PC-3 (cell line): ENCODE results near the gene FASLG. TPM values are rescaled to one million over a fixed set of nuclear protein-coding genes. Genes with fewer than 3 reads are reported as not detected.
A peak's percentile ranks its signal among the peaks of the same experiment; 100 is the strongest.
"Not testable (repeated sequence)": the region's sequence is repeated elsewhere in the genome, so short reads cannot be mapped to it uniquely, and the experiment has no call there.

Source experiments
- ATAC-seq: fragments of 200-7000 bp; cut with Tn5 transposase; 2 replicates; pipeline ENCODE4 v1.9.1; 2020; ENCODE audit warnings: mild to moderate bottlenecking, moderate library complexity
- BruUV-seq: library from RNA; stranded (reverse); fragments of 400-500 nt; replicated peaks from 2 replicates; lab custom pipeline; 2021; lab: Mats Ljungman, UMichigan
- CTCF ChIA-PET: fragments of 300-600 bp; sonication (Branson Sonifier 250); formaldehyde crosslinking; loops from one replicate; lab custom pipeline; 2022; ENCODE audit warnings: antibody characterized with exemption; lab: Charles Lee
- POLR2A ChIA-PET: fragments of 300-600 bp; sonication (Branson Sonifier 250); formaldehyde crosslinking; loops from one replicate; lab custom pipeline; 2022; ENCODE audit warnings: antibody characterized with exemption; ENCODE audit not compliant: unreplicated experiment; lab: Charles Lee
- DNase-seq: peaks from one replicate; pipeline ENCODE4 v3.0.0-alpha.2; 2015
- H2AFZ ChIP-seq: fragments of 300-600 bp; sonication (generic); 2 replicates; pipeline ENCODE4 v1.6.0; 2016; ENCODE audit warnings: antibody characterized with exemption, low read length
- H3F3A ChIP-seq: fragments of 300-600 bp; sonication (generic); one replicate; pipeline ENCODE4 v1.6.0; 2017; ENCODE audit warnings: antibody characterized with exemption, low read length, control low read depth, mild to moderate bottlenecking; ENCODE audit not compliant: unreplicated experiment
- H3K27ac ChIP-seq: fragments of 300-600 bp; sonication (generic); 2 replicates; pipeline ENCODE4 v1.5.1; 2016; ENCODE audit warnings: mild to moderate bottlenecking, low read length
- H3K27me3 ChIP-seq: fragments of 300-600 bp; sonication (generic); 2 replicates; pipeline ENCODE4 v1.6.1; 2016; ENCODE audit warnings: low read length, mixed read lengths
- H3K36me3 ChIP-seq: fragments of 300-600 bp; sonication (generic); 2 replicates; pipeline ENCODE4 v1.6.1; 2016; ENCODE audit warnings: low read depth, mixed run types, low read length, mixed read lengths
- H3K4me1 ChIP-seq: fragments of 300-600 bp; sonication (generic); 2 replicates; pipeline ENCODE4 v1.5.1; 2016; ENCODE audit warnings: low read length; ENCODE audit not compliant: insufficient read depth
- H3K4me2 ChIP-seq: fragments of 300-600 bp; sonication (generic); 2 replicates; pipeline ENCODE4 v1.6.0; 2016; ENCODE audit warnings: low read length
- H3K4me3 ChIP-seq: fragments of 300-600 bp; sonication (generic); 2 replicates; pipeline ENCODE4 v1.5.1; 2016; ENCODE audit warnings: mild to moderate bottlenecking, low read length, mixed read lengths
- H3K79me2 ChIP-seq: fragments of 300-600 bp; sonication (generic); 2 replicates; pipeline ENCODE4 v1.6.1; 2017; ENCODE audit warnings: low read length, mixed read lengths
- H3K9ac ChIP-seq: fragments of 300-600 bp; sonication (generic); 2 replicates; pipeline ENCODE4 v1.6.0; 2016; ENCODE audit warnings: mild to moderate bottlenecking, low read length
- H3K9me2 ChIP-seq: fragments of 300-600 bp; sonication (generic); replicated peaks from 2 replicates; pipeline ENCODE4 v1.6.1; 2016; ENCODE audit warnings: mixed run types, low read length, mixed read lengths
- H3K9me3 ChIP-seq: fragments of 300-600 bp; sonication (generic); 2 replicates; pipeline ENCODE4 v1.6.1; 2016; ENCODE audit warnings: low read length, mixed read lengths
- H4K20me1 ChIP-seq: fragments of 300-600 bp; sonication (generic); 2 replicates; pipeline ENCODE4 v1.6.1; 2016; ENCODE audit warnings: low read length, mixed read lengths
- CTCF ChIP-seq: fragments of 300-600 bp; sonication (generic); conservative IDR thresholded peaks from 2 replicates; pipeline ENCODE4 v1.5.1; 2017; ENCODE audit warnings: antibody characterized with exemption, low read depth, mild to moderate bottlenecking, low read length
- EZH2 ChIP-seq: fragments of 300-600 bp; sonication (generic); IDR thresholded peaks from one replicate; pipeline ENCODE4 v1.6.1; 2017; ENCODE audit warnings: antibody characterized with exemption, mild to moderate bottlenecking, low read length; ENCODE audit not compliant: unreplicated experiment
- EZH2phosphoT487 ChIP-seq: fragments of 300-600 bp; sonication (generic); IDR thresholded peaks from 2 replicates; pipeline ENCODE4 v1.6.1; 2018; ENCODE audit warnings: mild to moderate bottlenecking, antibody characterized with exemption, low read length, borderline replicate concordance
- intact Hi-C: fragments of 100-400 bp; cut with micrococcal nuclease; formaldehyde crosslinking; loops from 2 replicates; pipeline ENCODE4 v1.9.0; 2023
- total RNA-seq: library from RNA; depleted of rRNA; stranded (reverse); fragments of >200 nt; gene quantifications from 2 replicates; pipeline ENCODE4 v1.2.3, GENCODE V29; 2014

Gene FASLG
- total RNA-seq, 1 experiment from 2014 or later: 0.04 TPM

GRCh38 chr1:172682812-172683211, 23.9 kb downstream of the FASLG start:
- CTCF ChIA-PET: no interaction called here
- BruUV-seq: no TSS peak
- no peaks in the 10 kb centered on the region for H3F3A ChIP-seq
- intact Hi-C loops: no loop called here
- ATAC-seq (no peak), DNase-seq (no peak)
- H3K9me3 ChIP-seq: no peaks in the 10 kb centered on the region
- H3K4me3 ChIP-seq: no peak overlapping the region
- H3K79me2 ChIP-seq: no peaks in the 10 kb centered on the region
- H3K27ac ChIP-seq: no peak overlapping the region
- no peak overlapping the region for H3K4me2 ChIP-seq
- no peak overlapping the region for H3K9ac ChIP-seq
- POLR2A ChIA-PET: interaction anchor here (0.7 kb wide), 1 partner anchor 49 kb away, joined by 3 read pairs; no protein-coding TSS in a partner anchor
- TF ChIP-seq EZH2phosphoT487: no peak
- TF ChIP-seq CTCF: no peak
- TF ChIP-seq EZH2: no peak
- H3K27me3 ChIP-seq: no peaks in the 10 kb centered on the region
- no peaks in the 10 kb centered on the region for H3K36me3 ChIP-seq
- H3K4me1 ChIP-seq: peaks cover 10% of the 10 kb centered on the region
- no peaks in the 10 kb centered on the region for H4K20me1 ChIP-seq
- 0 out of 2 replicates have a peak, but pooled peaks cover 4% of the 10 kb centered on the region for H3K9me2 ChIP-seq
- H2AFZ ChIP-seq: no peak overlapping the region

- BruUV-seq: no TSS peak
- H3K9me3 ChIP-seq: no peaks in the 10 kb centered on the region
- no peak overlapping the region for H3K4me3 ChIP-seq
- H3K9me2 ChIP-seq: 0 out of 2 replicates have a peak, but pooled peaks cover 10% of the 10 kb centered on the region
- H3K27me3 ChIP-seq: no peaks in the 10 kb centered on the region
- POLR2A ChIA-PET: no interaction called here
- H3K4me1 ChIP-seq: peaks cover 10% of the 10 kb centered on the region
- no peaks in the 10 kb centered on the region for H3K79me2 ChIP-seq
- no peak for DNase-seq
- no peak overlapping the region for H2AFZ ChIP-seq
- H3K9ac ChIP-seq: no peak overlapping the region
- no peak overlapping the region for H3K27ac ChIP-seq
- no peak overlapping the region for H3K4me2 ChIP-seq
- ATAC-seq: no peak
- intact Hi-C loops: no loop called here
- TF ChIP-seq EZH2: no peak
- no peak for TF ChIP-seq CTCF
- TF ChIP-seq EZH2phosphoT487: no peak
- no peaks in the 10 kb centered on the region for H3K36me3 ChIP-seq
- H4K20me1 ChIP-seq: no peaks in the 10 kb centered on the region
- CTCF ChIA-PET: no interaction called here
- no peaks in the 10 kb centered on the region for H3F3A ChIP-seq
These were observed 27.2 kb downstream of the FASLG start for GRCh38 chr1:172686143-172686542.

- ATAC-seq, H3F3A ChIP-seq, H3K4me3 ChIP-seq, DNase-seq, H3K4me2 ChIP-seq, H4K20me1 ChIP-seq, intact Hi-C loops, H3K79me2 ChIP-seq, H3K27me3 ChIP-seq, BruUV-seq, H3K9ac ChIP-seq, H3K27ac ChIP-seq, H3K9me3 ChIP-seq, H3K36me3 ChIP-seq, H2AFZ ChIP-seq: not testable (repeated sequence)
- Histone ChIP-seq H3K4me1 (peaks cover 14% of the 10 kb centered on the region), H3K9me2 (0 out of 2 replicates have a peak, but pooled peaks cover 10% of the 10 kb centered on the region)
- ChIA-PET POLR2A (interaction anchor here (0.6 kb wide), 1 partner anchor 9 kb away, joined by 4 read pairs; no protein-coding TSS in a partner anchor), CTCF (interaction anchor here (0.6 kb wide), 1 partner anchor 1086 kb away, joined by 8 read pairs; no protein-coding TSS in a partner anchor)
These were observed 29.7 kb downstream of the FASLG start for GRCh38 chr1:172688428-172689085.

- DNase-seq (peak; percentile 99), ATAC-seq (peak; percentile 96)
- intact Hi-C loops: loop anchor here (1.0 kb wide), 1 partner anchor 52 kb away; no protein-coding TSS in a partner anchor
- POLR2A ChIA-PET, H3K79me2 ChIP-seq, H3K4me3 ChIP-seq, H3K9me3 ChIP-seq, H3K27me3 ChIP-seq, CTCF ChIA-PET, BruUV-seq, H4K20me1 ChIP-seq, H3K36me3 ChIP-seq, H2AFZ ChIP-seq, H3F3A ChIP-seq, H3K9ac ChIP-seq, H3K4me2 ChIP-seq: not testable (repeated sequence)
- Histone ChIP-seq H3K4me1 (peaks cover 14% of the 10 kb centered on the region), H3K27ac (peak overlapping the region; percentile 3; the same call in 1 of the 2 replicates), H3K9me2 (0 out of 2 replicates have a peak, but pooled peaks cover 10% of the 10 kb centered on the region)
These were observed 32.0 kb downstream of the FASLG start for GRCh38 chr1:172690925-172691324.
